GM19467 (cell line): ENCODE measurements around the gene N4BP3.

Experiments used
- ATAC-seq: cut with Tn5 transposase; IDR thresholded peaks from one replicate; pipeline ENCODE4 v1.9.1; 2021; ENCODE audit warnings: mild to moderate bottlenecking, moderate library complexity; ENCODE audit not compliant: unreplicated experiment

N4BP3 gene

GRCh38 chr5:178098685-178099084 is 14.6 kb upstream of the N4BP3 start:
- ATAC-seq: no peak

DNA sequence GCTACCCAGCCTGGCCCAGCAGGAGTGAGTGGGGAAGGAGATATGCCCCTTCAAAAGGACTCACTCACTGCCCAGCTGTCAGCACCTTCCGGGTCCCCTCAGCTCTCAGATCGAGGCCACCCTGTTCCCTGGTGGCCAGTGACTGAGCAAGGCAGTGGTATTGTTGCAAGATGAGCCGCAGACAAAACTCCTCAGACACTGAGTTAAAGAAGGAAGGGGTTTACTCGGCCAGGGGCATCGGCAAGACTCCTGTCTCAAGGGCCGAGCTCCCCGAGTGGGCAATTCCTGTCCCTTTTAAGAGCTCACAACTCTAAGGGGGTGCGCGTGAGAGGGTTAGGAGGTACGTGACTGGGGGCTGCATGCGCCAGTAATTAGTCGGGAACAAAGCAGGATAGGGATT is 9.7 kb upstream of the N4BP3 start:
- no peak for ATAC-seq

- ATAC-seq: no peak
Observed at GRCh38 chr5:178104492-178104891, 8.8 kb upstream of the N4BP3 start.

GRCh38 chr5:178106086-178106485 is 7.2 kb upstream of the N4BP3 start:
- ATAC-seq: no peak

DNA sequence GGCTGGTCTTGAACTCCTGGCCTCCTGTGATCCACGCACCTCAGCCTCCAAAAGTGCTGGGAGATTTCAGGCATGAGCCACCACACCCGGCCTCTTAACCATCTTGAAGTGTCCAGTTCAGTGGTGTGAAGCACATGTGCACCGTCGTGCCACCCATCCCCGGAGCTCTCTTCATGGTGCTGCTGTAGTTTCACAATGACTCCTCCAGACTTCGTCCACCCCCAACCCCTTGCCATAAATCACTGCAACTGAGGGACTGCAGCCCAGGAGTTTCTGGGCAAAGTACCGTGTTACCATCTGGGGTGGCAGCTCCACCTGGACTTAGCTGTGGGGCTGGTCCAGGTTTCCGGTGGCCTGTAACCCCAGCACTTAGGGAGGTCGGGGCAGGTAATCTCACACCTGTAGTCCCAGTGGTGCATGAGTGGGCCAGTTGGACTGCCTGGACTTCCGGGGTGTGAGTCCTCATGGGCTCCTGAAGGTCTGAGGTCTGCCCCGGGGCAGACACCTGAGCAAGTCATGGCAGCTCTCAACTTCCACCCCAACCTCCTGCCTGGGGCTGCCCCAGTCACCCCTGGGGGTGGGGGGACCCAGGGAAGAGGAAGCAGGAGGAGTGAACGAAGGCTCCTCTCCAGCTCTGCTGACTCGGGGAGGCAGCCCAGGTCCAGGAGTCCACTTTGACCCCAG is 6.6 kb upstream of the N4BP3 start:
- peak; percentile 66 for ATAC-seq

DNA sequence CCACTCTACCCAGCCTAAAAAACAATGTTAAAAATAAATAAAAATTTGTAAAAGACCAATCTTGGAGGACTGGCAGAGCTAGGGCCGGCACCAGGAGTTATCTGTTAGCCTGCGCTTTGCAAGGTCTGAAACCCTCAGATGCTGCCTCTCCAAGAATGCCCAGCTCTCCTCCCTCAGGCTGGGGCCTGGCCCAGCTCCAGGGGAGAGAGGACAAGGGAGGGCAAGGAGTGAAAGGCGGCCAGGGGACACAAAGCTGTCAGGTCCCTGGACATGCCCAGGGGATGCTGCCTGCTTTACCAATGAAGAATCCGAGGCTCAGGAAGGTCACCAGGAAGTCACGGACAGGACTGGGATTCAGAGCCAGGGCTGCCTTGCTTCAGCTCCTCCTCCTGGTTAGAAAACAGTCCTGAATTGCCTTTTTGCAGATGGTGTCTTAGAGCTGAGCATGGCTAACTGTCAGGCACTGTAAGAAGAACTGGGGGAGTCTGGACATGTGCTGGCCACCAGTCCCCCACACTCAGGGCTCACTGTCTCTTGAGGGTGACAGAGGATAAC is 5.5 kb upstream of the N4BP3 start:
- ATAC-seq: no peak

DNA sequence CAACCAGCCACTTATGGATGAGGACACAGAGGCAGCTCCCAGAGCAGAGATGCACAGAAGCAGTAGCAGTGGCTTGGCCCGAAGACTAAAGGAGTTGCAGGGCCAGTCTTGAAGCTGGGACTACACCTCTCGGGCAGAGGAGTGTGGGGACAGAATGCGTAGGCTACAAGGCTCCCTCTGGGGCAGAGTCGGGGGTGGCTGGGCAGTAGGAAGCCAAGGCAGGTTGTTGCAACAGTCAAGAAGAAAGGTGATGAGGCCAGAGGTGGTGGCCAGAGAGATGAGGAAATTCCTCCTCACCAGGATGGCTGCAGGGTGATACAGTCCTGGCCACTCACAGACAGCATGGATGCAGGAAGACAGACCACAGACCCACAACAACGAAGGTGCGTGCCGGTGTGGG is 4.9 kb upstream of the N4BP3 start:
- no peak for ATAC-seq

DNA sequence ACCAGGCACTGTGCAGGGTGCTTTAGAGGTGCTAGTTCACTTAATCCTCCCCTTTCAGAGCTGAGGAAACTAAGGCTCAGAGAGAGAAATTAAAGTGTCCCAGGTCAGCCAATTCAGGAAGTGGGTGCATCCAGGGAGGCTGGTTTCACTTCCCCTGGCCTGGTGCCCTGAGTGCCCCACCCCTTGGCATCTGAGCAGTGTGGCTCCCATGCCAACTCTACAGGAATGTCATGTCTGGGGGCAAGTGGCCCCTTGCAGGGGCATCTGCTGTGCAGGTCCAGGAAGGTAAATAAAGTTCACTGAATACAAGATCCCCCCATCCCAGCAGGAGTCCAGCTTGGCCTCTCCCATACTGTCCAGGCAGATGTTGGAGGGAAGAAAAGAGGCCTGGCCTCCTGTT is 4.4 kb upstream of the N4BP3 start:
- ATAC-seq: no peak

- ATAC-seq: no peak
Observed at GRCh38 chr5:178110511-178110910, 2.8 kb upstream of the N4BP3 start.

GRCh38 chr5:178111925-178112324 is 1.4 kb upstream of the N4BP3 start:
- no peak for ATAC-seq

DNA sequence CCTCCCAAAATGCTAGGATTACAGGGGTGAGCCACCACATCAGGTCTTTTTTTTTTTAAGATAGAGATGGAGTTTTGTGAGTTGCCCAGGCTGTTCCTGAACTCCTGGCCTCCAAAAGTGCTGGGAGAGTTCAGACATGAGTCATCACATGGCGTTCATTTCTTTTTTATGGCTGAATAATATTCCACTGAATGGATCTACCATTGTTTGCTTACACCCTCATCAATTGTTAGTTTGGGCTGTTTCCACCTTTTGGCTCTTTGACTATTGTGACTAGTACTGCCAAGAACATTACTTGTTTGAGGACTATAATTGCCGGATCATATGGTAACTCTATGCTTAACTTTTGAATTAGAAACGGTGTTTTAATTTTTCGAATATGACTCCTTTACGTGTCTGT is 787 bp upstream of the N4BP3 start:
- no peak for ATAC-seq

DNA sequence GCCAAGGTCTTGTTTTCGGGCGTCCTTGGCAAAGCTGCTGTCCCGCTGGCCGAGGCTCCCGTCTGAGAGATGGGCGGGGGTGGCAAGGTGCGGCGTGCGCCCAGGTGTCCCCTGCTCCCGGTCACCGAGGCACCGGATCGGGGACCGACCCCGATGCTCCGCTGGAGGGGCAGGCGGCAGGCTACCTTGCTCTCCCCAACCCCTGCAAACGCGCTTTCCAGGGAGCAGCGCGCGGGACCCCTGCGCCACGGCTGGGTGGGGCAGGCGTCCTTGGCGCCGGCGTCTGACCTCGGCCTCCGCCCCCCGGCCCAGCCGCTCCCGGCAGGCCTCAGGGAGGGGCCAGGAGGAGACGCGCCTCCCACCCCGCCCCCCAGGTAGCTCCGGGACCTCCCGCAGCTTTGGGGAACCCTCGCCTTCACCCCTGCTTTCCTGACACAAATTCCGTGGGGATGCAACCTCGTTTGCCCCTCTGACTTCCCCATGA is 551 bp downstream of the N4BP3 start:
- ATAC-seq: no peak

- ATAC-seq: no peak
Observed at GRCh38 chr5:178114325-178115135, 1.2 kb downstream of the N4BP3 start.

- ATAC-seq: no peak
Observed at GRCh38 chr5:178115136-178115813, 1.9 kb downstream of the N4BP3 start.

GRCh38 chr5:178115814-178116142 is 2.4 kb downstream of the N4BP3 start:
- ATAC-seq: no peak

DNA sequence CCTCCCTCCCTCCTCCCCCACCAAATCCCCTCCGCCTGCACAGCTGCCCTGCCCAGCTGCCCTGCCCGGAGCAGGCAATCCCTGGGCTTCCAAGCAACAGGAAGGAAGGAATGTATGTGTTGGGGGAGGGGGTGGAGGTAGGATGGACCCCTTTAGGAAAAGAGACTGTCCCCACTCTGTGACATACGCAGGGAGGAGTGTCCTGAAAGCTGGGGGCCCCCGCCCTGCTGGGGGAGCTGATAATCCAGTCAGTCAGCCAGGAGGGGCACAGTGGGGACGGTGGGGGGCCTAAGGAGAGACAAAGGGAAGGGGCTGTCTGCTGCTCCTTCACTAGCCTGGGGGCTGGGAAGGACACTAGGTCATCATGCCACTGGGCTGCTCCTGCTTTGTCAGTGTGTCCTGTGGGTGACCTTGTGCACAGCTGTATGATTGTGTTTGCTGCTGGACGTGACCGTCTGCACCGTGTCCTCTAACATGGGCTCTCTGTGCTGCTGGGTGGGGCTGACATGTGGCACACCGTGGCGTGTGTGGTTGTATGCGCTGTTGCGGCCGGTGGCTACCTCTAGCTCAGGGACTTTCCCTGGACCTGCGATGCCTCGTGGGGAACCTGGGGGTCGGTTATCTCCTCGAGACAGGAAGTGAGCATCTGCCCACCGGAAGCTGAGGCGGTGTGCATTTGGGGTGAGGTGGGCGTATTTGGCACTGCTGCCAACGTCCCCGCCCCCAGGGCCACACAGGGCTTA is 3.0 kb downstream of the N4BP3 start:
- no peak for ATAC-seq

GRCh38 chr5:178117923-178118701 is 4.8 kb downstream of the N4BP3 start:
- no peak for ATAC-seq

DNA sequence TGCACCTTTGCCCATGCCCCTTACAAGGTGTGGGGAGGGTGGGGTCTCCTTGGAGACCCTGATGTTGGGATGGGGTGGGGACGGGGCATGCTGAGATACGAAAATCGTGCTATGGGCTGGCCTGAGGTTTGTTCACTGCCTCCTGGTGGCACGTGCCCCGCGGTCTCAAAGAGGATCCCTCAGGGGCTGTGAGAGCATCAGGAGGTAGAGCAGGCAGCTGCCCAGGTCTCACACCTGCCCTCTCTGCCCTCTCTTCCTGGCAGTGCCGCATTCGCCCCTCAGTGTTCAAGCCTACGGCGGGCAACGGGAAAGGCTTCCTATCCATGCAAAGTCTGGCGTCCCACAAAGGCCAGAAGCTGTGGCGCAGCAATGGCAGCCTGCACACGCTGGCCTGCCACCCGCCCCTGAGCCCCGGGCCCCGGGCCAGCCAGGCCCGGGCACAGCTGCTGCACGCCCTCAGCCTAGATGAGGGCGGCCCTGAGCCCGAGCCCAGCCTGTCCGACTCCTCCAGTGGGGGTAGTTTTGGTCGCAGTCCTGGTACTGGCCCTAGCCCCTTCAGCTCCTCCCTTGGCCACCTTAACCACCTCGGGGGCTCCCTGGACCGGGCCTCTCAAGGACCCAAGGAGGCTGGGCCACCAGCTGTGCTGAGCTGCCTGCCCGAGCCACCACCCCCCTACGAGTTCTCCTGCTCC is 6.7 kb downstream of the N4BP3 start:
- no peak for ATAC-seq

GRCh38 chr5:178120607-178121357 is 7.5 kb downstream of the N4BP3 start:
- ATAC-seq: peak; percentile 75
